ENCODE data around the gene AGPS.
A peak's percentile ranks its signal among the peaks of the same experiment; 100 is the strongest.

The AGPS gene

DNA sequence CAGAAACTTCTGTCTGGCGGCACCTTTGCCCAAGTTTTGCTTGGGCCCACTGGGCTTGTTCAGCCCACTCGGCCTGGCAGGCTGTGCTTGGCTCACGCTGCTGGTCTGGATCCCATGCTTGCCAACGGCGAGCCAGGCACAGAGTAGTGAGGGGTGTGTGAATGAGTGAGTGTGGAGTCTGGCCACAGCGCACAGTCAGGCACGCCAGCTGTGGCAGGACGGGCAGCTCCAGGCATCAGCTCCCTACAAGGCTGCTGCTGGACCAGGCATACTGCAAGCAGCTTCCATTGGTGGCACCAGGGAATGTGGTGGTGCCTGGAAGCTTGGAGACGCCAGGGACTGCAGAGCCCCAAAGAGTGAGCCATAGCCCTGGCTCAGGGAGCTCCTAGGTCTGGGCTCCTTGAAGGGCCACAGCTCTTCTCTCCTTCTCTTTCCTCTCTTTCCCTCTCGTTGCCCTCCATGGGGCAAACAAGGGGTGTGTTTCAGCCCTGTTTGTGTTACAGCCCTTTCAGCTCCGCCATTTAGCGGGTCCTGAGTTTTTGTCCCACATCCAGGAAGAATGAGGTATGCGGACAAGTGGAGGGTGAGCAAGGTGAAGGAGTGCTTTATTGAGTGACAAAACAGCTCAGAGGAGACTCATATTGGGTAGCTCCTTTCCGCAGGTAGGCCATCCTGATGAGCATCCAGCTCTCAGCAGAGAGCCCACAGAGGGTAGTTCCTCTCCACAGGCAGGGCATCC is 73.0 kb downstream of the AGPS start:
- H3K4me1 ChIP-seq (ENCODE audit: control insufficient read depth, insufficient read depth, low read length): no peaks in the 10 kb centered on the region

DNA sequence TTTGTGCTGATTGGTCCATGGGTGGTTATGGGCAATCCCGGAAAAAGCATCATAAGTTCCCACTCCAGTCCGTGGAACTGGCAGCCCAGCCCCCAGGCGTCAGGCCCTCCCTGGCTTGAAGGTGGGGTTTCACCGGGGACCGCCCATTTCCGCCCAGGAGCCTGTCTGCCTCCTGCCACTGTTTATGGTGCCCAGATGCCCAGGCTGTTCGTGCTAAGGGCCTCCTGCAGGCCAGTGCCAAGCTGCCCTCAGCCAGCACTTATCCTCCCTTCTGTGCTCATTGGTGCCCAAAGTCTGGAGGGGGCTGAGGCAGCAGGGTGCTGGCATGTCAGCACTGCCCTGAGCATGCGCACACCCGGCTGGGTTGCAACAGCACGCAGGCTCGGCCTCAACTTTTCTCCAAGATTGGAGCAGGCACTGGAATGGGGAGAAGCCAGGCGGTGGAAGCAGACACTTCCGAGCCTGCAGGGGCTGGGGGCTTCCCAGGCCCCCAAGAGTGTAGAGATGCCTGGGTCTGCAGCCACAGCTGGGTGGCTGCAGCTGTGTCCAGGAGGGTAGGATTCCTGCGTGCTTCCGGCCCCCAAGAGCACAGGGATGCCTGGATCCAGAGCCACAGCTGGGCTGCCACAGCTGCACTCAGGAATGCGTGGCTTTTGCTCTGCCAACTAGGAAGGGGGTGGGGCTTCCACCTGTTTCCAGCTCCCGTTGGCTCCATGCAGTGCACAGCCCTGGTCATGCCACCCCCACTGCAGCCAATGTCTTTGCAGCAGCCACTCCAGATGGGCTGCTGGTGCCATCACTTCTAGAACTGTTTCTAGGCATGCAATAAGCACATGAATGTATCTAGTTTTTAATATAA is 74.0 kb downstream of the AGPS start:
- no peaks in the 10 kb centered on the region for H3K4me1 ChIP-seq (ENCODE audit: control insufficient read depth, insufficient read depth, low read length)
- H3K4me3 ChIP-seq (ENCODE audit: low read depth, low read length): no peak overlapping the region
- POLR2A ChIA-PET: no interaction called here
- H3K9me3 ChIP-seq (ENCODE audit: control insufficient read depth, insufficient read depth, low read depth, low read length): no peaks in the 10 kb centered on the region
- peaks cover 4 to 37% of the 10 kb centered on the region in 2 experiments; a peak in 2 of 3 replicates for H3K36me3 ChIP-seq (ENCODE audit: control insufficient read depth in 2 of 2, insufficient read depth in 1 of 2, low read length in 2 of 2)
- CTCF ChIA-PET: no interaction called here
- TF ChIP-seq, protein P1, sequence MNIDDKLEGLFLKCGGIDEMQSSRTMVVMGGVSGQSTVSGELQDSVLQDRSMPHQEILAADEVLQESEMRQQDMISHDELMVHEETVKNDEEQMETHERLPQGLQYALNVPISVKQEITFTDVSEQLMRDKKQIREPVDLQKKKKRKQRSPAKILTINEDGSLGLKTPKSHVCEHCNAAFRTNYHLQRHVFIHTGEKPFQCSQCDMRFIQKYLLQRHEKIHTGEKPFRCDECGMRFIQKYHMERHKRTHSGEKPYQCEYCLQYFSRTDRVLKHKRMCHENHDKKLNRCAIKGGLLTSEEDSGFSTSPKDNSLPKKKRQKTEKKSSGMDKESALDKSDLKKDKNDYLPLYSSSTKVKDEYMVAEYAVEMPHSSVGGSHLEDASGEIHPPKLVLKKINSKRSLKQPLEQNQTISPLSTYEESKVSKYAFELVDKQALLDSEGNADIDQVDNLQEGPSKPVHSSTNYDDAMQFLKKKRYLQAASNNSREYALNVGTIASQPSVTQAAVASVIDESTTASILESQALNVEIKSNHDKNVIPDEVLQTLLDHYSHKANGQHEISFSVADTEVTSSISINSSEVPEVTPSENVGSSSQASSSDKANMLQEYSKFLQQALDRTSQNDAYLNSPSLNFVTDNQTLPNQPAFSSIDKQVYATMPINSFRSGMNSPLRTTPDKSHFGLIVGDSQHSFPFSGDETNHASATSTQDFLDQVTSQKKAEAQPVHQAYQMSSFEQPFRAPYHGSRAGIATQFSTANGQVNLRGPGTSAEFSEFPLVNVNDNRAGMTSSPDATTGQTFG (tag by site-specific recombination; IDR thresholded peaks at IDR 0.05; ENCODE audit: borderline replicate concordance): no peak
- no peak for TF ChIP-seq ZNF843 (tag by site-specific recombination; IDR thresholded peaks at IDR 0.05)
- TF ChIP-seq ZNF510 (tag by site-specific recombination; IDR thresholded peaks at IDR 0.05; ENCODE audit: insufficient replicate concordance): no peak
- no peak for TF ChIP-seq ZNF133 (tag by site-specific recombination; IDR thresholded peaks at IDR 0.05)
- no peak for TF ChIP-seq ZNF114 (tag by site-specific recombination; IDR thresholded peaks at IDR 0.05)
- TF ChIP-seq GLI4 (tag by site-specific recombination; IDR thresholded peaks at IDR 0.05): no peak
- no peak overlapping the region for H3K27ac ChIP-seq (ENCODE audit: extremely low read depth, low read depth, low read length)

More for the DNA sequence above, 73.0 kb downstream of the AGPS start:
- POLR2A ChIA-PET: no interaction called here
- no peak for TF ChIP-seq ZNF501 (tag by site-specific recombination; IDR thresholded peaks at IDR 0.05)
- TF ChIP-seq SETDB1 (IDR thresholded peaks at IDR 0.05; ENCODE audit: insufficient read length, low read length): peak; percentile 24
- CTCF ChIA-PET: no interaction called here
- H3K4me3 ChIP-seq (ENCODE audit: low read depth, low read length): no peak overlapping the region
- no peak overlapping the region for H3K27ac ChIP-seq (ENCODE audit: extremely low read depth, low read depth, low read length)
- peaks cover 4 to 37% of the 10 kb centered on the region in 2 experiments; a peak in 2 of 3 replicates for H3K36me3 ChIP-seq (ENCODE audit: control insufficient read depth in 2 of 2, insufficient read depth in 1 of 2, low read length in 2 of 2)
- no peaks in the 10 kb centered on the region for H3K9me3 ChIP-seq (ENCODE audit: control insufficient read depth, insufficient read depth, low read depth, low read length)

DNA sequence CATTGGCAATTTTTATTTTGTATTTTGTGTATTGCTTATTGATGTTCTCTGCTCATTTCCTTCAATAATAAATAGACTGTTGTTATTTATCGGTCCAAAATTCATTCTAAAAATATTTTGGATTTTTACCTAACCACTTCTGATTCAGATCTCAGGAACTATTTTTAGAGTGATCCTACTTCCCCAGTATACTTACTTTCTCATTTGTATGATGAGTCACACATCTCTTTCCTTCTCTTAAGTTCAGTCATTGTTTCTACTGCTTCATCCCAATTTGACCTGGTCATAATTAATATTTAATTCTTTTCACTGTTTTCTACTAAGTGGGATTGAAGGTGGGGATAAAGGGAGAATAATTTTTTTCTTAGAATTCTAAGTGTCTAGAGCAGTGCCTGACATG is 75.1 kb downstream of the AGPS start:
- Histone ChIP-seq H3K4me1 (ENCODE audit: control insufficient read depth, insufficient read depth, low read length) (no peaks in the 10 kb centered on the region), H3K4me3 (ENCODE audit: low read depth, low read length) (no peak overlapping the region), H3K36me3 (ENCODE audit: control insufficient read depth in 2 of 2, insufficient read depth in 1 of 2, low read length in 2 of 2) (peaks cover 0 to 37% of the 10 kb centered on the region in 2 experiments; a peak in 1 of 3 replicates), H3K9me3 (ENCODE audit: control insufficient read depth, insufficient read depth, low read depth, low read length) (no peaks in the 10 kb centered on the region), H3K27ac (ENCODE audit: extremely low read depth, low read depth, low read length) (no peak overlapping the region)
- POLR2A ChIA-PET: no interaction called here
- no peak for TF ChIP-seq ZNF324 (tag by site-specific recombination; IDR thresholded peaks at IDR 0.05)
- TF ChIP-seq, protein P2, sequence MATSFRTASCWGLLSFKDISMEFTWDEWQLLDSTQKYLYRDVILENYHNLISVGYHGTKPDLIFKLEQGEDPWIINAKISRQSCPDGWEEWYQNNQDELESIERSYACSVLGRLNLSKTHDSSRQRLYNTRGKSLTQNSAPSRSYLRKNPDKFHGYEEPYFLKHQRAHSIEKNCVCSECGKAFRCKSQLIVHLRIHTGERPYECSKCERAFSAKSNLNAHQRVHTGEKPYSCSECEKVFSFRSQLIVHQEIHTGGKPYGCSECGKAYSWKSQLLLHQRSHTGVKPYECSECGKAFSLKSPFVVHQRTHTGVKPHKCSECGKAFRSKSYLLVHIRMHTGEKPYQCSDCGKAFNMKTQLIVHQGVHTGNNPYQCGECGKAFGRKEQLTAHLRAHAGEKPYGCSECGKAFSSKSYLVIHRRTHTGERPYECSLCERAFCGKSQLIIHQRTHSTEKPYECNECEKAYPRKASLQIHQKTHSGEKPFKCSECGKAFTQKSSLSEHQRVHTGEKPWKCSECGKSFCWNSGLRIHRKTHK (tag by site-specific recombination; IDR thresholded peaks at IDR 0.05): no peak
- no peak for TF ChIP-seq ZNF174 (tag by site-specific recombination; IDR thresholded peaks at IDR 0.05)
- TF ChIP-seq ZNF529 (tag by site-specific recombination; IDR thresholded peaks at IDR 0.05; ENCODE audit: insufficient replicate concordance): no peak
- no peak for TF ChIP-seq GLI4 (tag by site-specific recombination; IDR thresholded peaks at IDR 0.05)
- no peak for TF ChIP-seq ZSCAN23 (tag by site-specific recombination; IDR thresholded peaks at IDR 0.05)
- TF ChIP-seq, protein P3, sequence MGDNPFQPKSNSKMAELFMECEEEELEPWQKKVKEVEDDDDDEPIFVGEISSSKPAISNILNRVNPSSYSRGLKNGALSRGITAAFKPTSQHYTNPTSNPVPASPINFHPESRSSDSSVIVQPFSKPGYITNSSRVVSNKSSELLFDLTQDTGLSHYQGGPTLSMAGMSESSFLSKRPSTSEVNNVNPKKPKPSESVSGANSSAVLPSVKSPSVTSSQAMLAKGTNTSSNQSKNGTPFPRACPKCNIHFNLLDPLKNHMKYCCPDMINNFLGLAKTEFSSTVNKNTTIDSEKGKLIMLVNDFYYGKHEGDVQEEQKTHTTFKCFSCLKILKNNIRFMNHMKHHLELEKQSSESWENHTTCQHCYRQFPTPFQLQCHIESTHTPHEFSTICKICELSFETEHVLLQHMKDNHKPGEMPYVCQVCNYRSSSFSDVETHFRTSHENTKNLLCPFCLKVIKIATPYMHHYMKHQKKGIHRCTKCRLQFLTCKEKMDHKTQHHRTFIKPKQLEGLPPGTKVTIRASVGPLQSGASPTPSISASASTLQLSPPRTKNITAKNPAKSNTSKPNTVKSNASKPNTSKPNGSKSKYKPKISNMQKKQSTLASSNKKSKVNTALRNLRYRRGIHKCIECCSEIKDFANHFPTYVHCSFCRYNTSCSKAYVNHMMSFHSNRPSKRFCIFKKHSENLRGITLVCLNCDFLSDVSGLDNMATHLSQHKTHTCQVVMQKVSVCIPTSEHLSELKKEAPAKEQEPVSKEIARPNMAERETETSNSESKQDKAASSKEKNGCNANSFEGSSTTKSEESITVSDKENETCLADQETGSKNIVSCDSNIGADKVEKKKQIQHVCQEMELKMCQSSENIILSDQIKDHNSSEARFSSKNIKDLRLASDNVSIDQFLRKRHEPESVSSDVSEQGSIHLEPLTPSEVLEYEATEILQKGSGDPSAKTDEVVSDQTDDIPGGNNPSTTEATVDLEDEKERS (tag by site-specific recombination; IDR thresholded peaks at IDR 0.05): no peak
- no peak for TF ChIP-seq YY2 (tag by site-specific recombination; IDR thresholded peaks at IDR 0.05)
- CTCF ChIA-PET: no interaction called here

Measured in HEK293 (cell line).